Skin epidermis (tissue), 12 donors: ENCODE results near the gene TMC1.

Experiments
- H3K27ac ChIP-seq, 21 experiments: fragments of 200-600 bp; sonication (generic) in 11 of 21; one replicate each; pipeline ENCODE4 v1.5.0; 2020; ENCODE audit warnings: mild to moderate bottlenecking in 3 of 21, inconsistent platforms in 2 of 21, moderate library complexity in 2 of 21
- H3K4me3 ChIP-seq, 7 experiments: fragments of 200-600 bp; sonication (generic) in 2 of 7; one replicate each; pipeline ENCODE4 v1.5.0; 2020; ENCODE audit warnings: inconsistent platforms in 2 of 7, mild to moderate bottlenecking in 2 of 7, moderate library complexity in 1 of 7

Gene TMC1

DNA sequence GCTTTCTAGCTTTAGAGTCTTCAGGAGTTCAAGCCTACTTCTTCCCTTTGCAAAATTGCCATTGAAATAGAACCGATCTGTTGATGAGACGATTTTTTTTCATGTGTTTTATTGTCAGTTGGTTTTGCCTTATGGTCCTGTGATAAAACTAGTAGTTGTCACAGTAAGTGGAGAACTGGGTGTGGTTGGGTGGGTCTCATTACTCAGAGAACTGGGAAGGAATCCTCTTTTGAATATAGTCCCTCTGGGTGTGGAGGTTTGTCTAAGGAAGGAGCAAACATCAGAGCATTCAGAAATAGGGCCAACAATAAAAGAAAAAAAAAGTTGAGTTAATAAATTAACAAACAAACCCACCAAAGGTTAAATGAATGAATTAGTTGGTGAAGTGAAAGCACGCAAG, 362.5 kb downstream of the TMC1 start:
- H3K27ac ChIP-seq = no peak overlapping the region
- no peak overlapping the region for H3K4me3 ChIP-seq

GRCh38 chr9:72884508-72884907, 363.1 kb downstream of the TMC1 start:
- Histone ChIP-seq H3K4me3 (no peak overlapping the region), H3K27ac (no peak overlapping the region)
